Neuronal stem cell (in vitro differentiated cells): Measurements from ENCODE around the gene C14orf180.
"Not testable (repeated sequence)": the region's sequence is repeated elsewhere in the genome, so short reads cannot be mapped to it uniquely, and the experiment has no call there.

Experiments used
- DNase-seq: peaks from one replicate; pipeline ENCODE4 v3.0.0-alpha.2; 2013; ENCODE audit warnings: low spot score
- H2AFZ ChIP-seq: one replicate; pipeline ENCODE4 v1.6.1; 2013; ENCODE audit warnings: mild to moderate bottlenecking, low read length, inconsistent platforms
- H2AK5ac ChIP-seq: 2 replicates; pipeline ENCODE4 v1.6.1; 2013; ENCODE audit warnings: low read depth, mild to moderate bottlenecking, inconsistent platforms, low read length, moderate library complexity, mixed read lengths
- H2BK120ac ChIP-seq: 2 replicates; pipeline ENCODE4 v1.6.1; 2013; ENCODE audit warnings: low read depth, mild to moderate bottlenecking, inconsistent platforms, low read length, moderate library complexity, mixed read lengths
- H2BK12ac ChIP-seq: one replicate; pipeline ENCODE4 v1.6.1; 2013; ENCODE audit warnings: low read length, inconsistent platforms
- H2BK15ac ChIP-seq: 2 replicates; pipeline ENCODE4 v1.6.1; 2013; ENCODE audit warnings: mild to moderate bottlenecking, low read length, inconsistent platforms, mixed read lengths
- H2BK5ac ChIP-seq: one replicate; pipeline ENCODE4 v1.6.1; 2013; ENCODE audit warnings: inconsistent platforms, mild to moderate bottlenecking, low read length, moderate library complexity
- H3K14ac ChIP-seq: one replicate; pipeline ENCODE4 v1.6.1; 2013; ENCODE audit warnings: low read length, inconsistent platforms
- H3K18ac ChIP-seq: 2 replicates; pipeline ENCODE4 v1.6.1; 2013; ENCODE audit warnings: low read length, inconsistent platforms
- H3K23ac ChIP-seq: 2 replicates; pipeline ENCODE4 v1.6.1; 2013; ENCODE audit warnings: low read depth, mild to moderate bottlenecking, mixed read lengths, low read length, inconsistent platforms; ENCODE audit not compliant: poor library complexity
- H3K27ac ChIP-seq: replicated peaks from 3 replicates; pipeline ENCODE4 v1.5.1; 2013; ENCODE audit warnings: low read length, inconsistent platforms
- H3K27me3 ChIP-seq, 3 experiments: 2 replicates each; pipeline ENCODE4 v1.6.1; 2013; ENCODE audit warnings: low read length in 3 of 3, mild to moderate bottlenecking in 2 of 3, inconsistent platforms in 1 of 3, low read depth in 1 of 3, mixed read lengths in 1 of 3, moderate library complexity in 1 of 3; ENCODE audit not compliant: control insufficient read depth in 3 of 3, insufficient read depth in 3 of 3
- H3K36me3 ChIP-seq, 2 donors: replicated peaks in 1 of 2; 2 replicates each; pipeline ENCODE4 v1.6.1; 2013; ENCODE audit warnings: low read length in 2 of 2; ENCODE audit not compliant: control insufficient read depth in 2 of 2, insufficient read depth in 2 of 2
- H3K4ac ChIP-seq: 2 replicates; pipeline ENCODE4 v1.6.1; 2013; ENCODE audit warnings: inconsistent platforms, mild to moderate bottlenecking, low read length, moderate library complexity
- H3K4me1 ChIP-seq, 2 donors: 1 replicate in 1 of 2; 2 replicates in 1 of 2; pipeline ENCODE4 v1.6.1; 2013; ENCODE audit warnings: low read length in 2 of 2, low read depth in 1 of 2; ENCODE audit not compliant: control insufficient read depth in 2 of 2, insufficient read depth in 1 of 2
- H3K4me2 ChIP-seq: one replicate; pipeline ENCODE4 v1.6.1; 2013; ENCODE audit warnings: mild to moderate bottlenecking, low read length, inconsistent platforms; ENCODE audit not compliant: insufficient read depth, poor library complexity, severe bottlenecking
- H3K4me3 ChIP-seq, 2 donors: 2 replicates each; pipeline ENCODE4 v1.5.1; 2013; ENCODE audit warnings: low read length in 2 of 2, mild to moderate bottlenecking in 2 of 2, inconsistent platforms in 1 of 2, moderate library complexity in 1 of 2
- H3K79me1 ChIP-seq: one replicate; pipeline ENCODE4 v1.6.1; 2013; ENCODE audit warnings: low read depth, mild to moderate bottlenecking, inconsistent platforms, low read length, moderate library complexity
- H3K9ac ChIP-seq: one replicate; pipeline ENCODE4 v1.6.1; 2013; ENCODE audit warnings: mild to moderate bottlenecking, low read depth, low read length, inconsistent platforms; ENCODE audit not compliant: poor library complexity
- H3K9me3 ChIP-seq, 2 donors: replicated peaks in 1 of 2; 2 replicates each; pipeline versions ENCODE3 to v1.6.1; 2013; ENCODE audit warnings: low read length in 2 of 2, mild to moderate bottlenecking in 2 of 2, inconsistent platforms in 1 of 2, low read depth in 1 of 2, mixed read lengths in 1 of 2, moderate library complexity in 1 of 2; ENCODE audit not compliant: control insufficient read depth in 2 of 2, insufficient read depth in 1 of 2
- H4K8ac ChIP-seq: one replicate; pipeline ENCODE4 v1.6.1; 2013; ENCODE audit warnings: low read depth, mild to moderate bottlenecking, inconsistent platforms, low read length, moderate library complexity
- H4K91ac ChIP-seq: one replicate; pipeline ENCODE4 v1.6.1; 2013; ENCODE audit warnings: low read length, low read depth, mild to moderate bottlenecking, inconsistent platforms; ENCODE audit not compliant: poor library complexity
- WGBS, 2 donors: extraction: QIAGEN DNeasy Blood & Tissue Kit; methylation state at CpG; one replicate each; pipeline ENCODE4 v1.1.7; 2013; ENCODE audit warnings: missing lambda C conversion rate in 2 of 2, mixed read lengths in 1 of 2; ENCODE audit not compliant: insufficient read length in 2 of 2, insufficient replicate concordance in 1 of 2; ENCODE audit errors: extremely low coverage in 2 of 2; 5-methylcytosine and 5-hydroxymethylcytosine counted together

Gene C14orf180

DNA sequence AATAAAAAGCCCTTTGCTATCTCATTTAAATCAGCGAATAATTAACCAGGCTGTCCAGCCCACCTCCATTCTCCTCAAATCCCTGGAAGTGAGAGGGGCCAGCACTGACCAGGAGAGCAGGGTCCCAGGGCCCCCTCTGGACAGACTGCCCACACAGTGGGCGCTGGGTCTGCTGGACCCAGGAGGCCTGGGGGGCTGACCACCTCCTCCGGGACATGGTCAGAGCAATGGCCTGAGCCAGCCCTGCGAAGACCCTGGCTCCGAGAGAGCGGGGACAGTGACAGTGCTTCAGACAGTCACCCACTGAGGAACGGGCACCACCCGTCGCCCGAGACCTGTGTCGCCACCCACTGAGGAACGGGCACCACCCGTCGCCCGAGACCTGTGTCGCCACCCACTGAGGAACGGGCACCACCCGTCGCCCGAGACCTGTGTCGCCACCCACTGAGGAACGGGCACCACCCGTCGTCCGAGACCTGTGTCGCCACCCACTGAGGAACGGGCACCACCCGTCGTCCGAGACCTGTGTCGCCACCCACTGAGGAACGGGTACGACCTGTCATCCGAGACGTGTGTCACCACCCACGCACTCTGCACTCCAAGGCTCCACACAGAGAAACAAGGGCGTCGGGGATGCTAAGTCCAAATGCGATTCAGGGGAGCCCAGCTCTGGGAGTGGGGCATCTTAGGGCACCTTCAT is 57.4 kb downstream of the C14orf180 start:
- H3K9me3 ChIP-seq, H2BK5ac ChIP-seq, H3K4me3 ChIP-seq, H3K14ac ChIP-seq, H4K8ac ChIP-seq, H3K23ac ChIP-seq, H3K4me2 ChIP-seq, H2AFZ ChIP-seq, H2AK5ac ChIP-seq, H3K27ac ChIP-seq, H3K9ac ChIP-seq, H2BK12ac ChIP-seq, H2BK15ac ChIP-seq, H4K91ac ChIP-seq, H3K4me1 ChIP-seq, H3K79me1 ChIP-seq, DNase-seq, H2BK120ac ChIP-seq, H3K4ac ChIP-seq, H3K36me3 ChIP-seq: not testable (repeated sequence)
- WGBS, 2 donors = no CpG with 5 or more reads among the region's 39 CpGs
- Histone ChIP-seq H3K27me3 (peaks cover 0 to 46% (median 0%) of the 10 kb centered on the region in 3 experiments), H3K18ac (peak overlapping the region; percentile 31)

DNA sequence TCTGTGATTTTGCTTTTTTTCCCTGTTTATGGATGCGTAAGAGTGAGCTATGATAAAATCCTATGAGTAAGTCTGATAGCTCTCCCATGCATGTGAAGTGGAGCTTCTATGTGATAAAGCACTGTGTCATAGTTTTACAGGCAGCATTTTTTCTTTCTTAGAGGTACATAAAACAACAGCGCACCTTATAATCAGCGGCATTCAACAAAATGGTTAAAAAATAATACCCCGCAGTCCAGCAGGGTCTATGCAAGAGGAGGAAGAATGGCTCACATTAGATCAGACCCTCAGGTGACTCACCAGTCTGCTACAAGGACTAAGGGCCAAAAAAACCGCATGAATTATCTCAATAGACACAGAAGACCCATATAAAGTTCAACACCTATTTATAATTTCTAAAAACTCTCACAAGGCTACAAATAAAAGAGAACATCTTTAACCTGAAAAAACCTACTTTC is 58.0 kb downstream of the C14orf180 start:
- H3K79me1 ChIP-seq = no peaks in the 10 kb centered on the region
- H3K23ac ChIP-seq = no peak overlapping the region
- no peak overlapping the region for H4K91ac ChIP-seq
- no peak overlapping the region for H2BK15ac ChIP-seq
- H3K4ac ChIP-seq = no peak overlapping the region
- H2BK120ac ChIP-seq = no peak overlapping the region
- H3K18ac ChIP-seq = no peak overlapping the region
- peaks cover 0 to 8% of the 10 kb centered on the region in 2 donors for H3K4me1 ChIP-seq
- no peak overlapping the region for H2BK12ac ChIP-seq
- H3K27ac ChIP-seq = no peak overlapping the region
- no peak overlapping the region for H2BK5ac ChIP-seq
- no peak overlapping the region for H3K14ac ChIP-seq
- H3K4me2 ChIP-seq = no peak overlapping the region
- no peaks in the 10 kb centered on the region for H3K9me3 ChIP-seq
- H2AFZ ChIP-seq = no peak overlapping the region
- no peak overlapping the region for H3K9ac ChIP-seq
- no peaks in the 10 kb centered on the region for H3K36me3 ChIP-seq
- H3K27me3 ChIP-seq = peaks cover 0 to 47% (median 0%) of the 10 kb centered on the region in 3 experiments
- H3K4me3 ChIP-seq = no peak overlapping the region
- no CpG with 5 or more reads among the region's 5 CpGs for WGBS, 2 donors
- DNase-seq = no peak
- no peak overlapping the region for H4K8ac ChIP-seq
- H2AK5ac ChIP-seq = no peak overlapping the region

DNA sequence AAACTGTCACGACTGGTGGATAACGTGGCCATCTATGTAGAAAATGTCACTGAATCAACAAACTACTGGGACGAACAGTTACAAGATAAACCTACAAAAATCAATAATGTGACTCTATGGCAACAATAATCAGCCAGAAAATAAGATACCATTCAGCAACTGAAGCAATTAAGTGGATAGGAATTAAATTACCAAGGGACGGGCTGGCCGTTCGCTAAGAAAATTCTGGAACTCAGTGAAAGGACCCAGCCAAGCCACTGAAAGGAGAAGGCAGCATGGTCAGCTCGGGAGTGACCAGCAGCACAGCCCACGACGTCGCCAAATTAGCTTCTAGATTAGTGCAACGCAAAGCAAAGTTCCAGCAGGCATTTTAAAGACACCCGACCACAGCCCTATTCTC is 58.6 kb downstream of the C14orf180 start:
- H3K79me1 ChIP-seq = no peaks in the 10 kb centered on the region
- no peak overlapping the region for H3K14ac ChIP-seq
- no peaks in the 10 kb centered on the region for H3K9me3 ChIP-seq
- H3K27ac ChIP-seq = no peak overlapping the region
- peaks cover 0 to 43% (median 0%) of the 10 kb centered on the region in 3 experiments for H3K27me3 ChIP-seq
- no peak overlapping the region for H3K18ac ChIP-seq
- no peaks in the 10 kb centered on the region for H3K36me3 ChIP-seq
- no peak overlapping the region for H2BK5ac ChIP-seq
- H4K8ac ChIP-seq = no peak overlapping the region
- WGBS, 2 donors = no CpG with 5 or more reads among the region's 12 CpGs
- no peak overlapping the region for H2BK15ac ChIP-seq
- H2BK120ac ChIP-seq = no peak overlapping the region
- H3K4ac ChIP-seq = no peak overlapping the region
- no peak overlapping the region for H3K9ac ChIP-seq
- H2AFZ ChIP-seq = peak overlapping the region; percentile 15
- H2BK12ac ChIP-seq = no peak overlapping the region
- H4K91ac ChIP-seq = no peak overlapping the region
- no peak for DNase-seq
- H3K4me1 ChIP-seq = peaks cover 0 to 8% of the 10 kb centered on the region in 2 donors
- no peak overlapping the region for H3K23ac ChIP-seq
- no peak overlapping the region for H3K4me2 ChIP-seq
- no peak overlapping the region for H3K4me3 ChIP-seq
- H2AK5ac ChIP-seq = no peak overlapping the region

DNA sequence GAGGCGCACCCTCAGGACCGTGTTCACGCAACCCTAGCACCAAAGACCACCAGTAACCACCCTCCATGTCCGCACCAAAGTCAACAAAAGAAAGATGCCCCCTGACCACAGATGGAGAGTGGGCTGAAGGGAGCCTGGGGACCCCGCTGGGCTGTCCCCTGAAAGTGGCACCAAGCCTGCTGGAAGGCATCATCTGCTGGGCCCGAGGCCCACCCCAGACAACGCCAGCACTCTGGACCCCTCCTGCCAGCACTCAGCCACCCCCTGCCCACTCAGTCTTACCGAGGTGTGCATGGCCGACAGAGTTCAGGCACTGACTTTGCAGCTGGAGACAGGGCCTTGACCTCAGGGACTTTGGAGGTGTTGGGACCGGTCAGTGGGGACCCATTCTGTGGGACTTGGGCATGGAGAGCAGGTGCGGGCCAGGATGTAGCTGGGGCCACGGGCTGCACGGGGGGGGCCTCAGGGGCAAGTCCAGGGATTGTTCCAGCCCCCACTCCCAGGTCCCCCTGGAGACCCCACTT is 59.4 kb downstream of the C14orf180 start:
- Histone ChIP-seq H2BK12ac (no peak overlapping the region), H3K4me1 (peaks cover 0 to 8% of the 10 kb centered on the region in 2 donors), H3K4me3 (no peak overlapping the region), H3K27ac (no peak overlapping the region), H2BK5ac (no peak overlapping the region), H3K4ac (no peak overlapping the region), H3K9me3 (no peaks in the 10 kb centered on the region), H4K91ac (no peak overlapping the region), H3K23ac (peak overlapping the region; percentile 27), H3K79me1 (no peaks in the 10 kb centered on the region), H2BK120ac (no peak overlapping the region), H3K9ac (no peak overlapping the region), H4K8ac (no peak overlapping the region), H3K18ac (peak overlapping the region; percentile 53), H3K36me3 (no peaks in the 10 kb centered on the region), H2AFZ (no peak overlapping the region), H2BK15ac (peak overlapping the region; percentile 73), H3K27me3 (peaks cover 0 to 37% (median 0%) of the 10 kb centered on the region in 3 experiments), H3K4me2 (no peak overlapping the region), H2AK5ac (peak overlapping the region; percentile 88), H3K14ac (no peak overlapping the region)
- no CpG with 5 or more reads among the region's 13 CpGs for WGBS, 2 donors
- no peak for DNase-seq
